Lung microvascular endothelial cell (primary cell): ENCODE results near the gene OTUD1. TPM values are rescaled to one million over a fixed set of nuclear protein-coding genes. Genes with fewer than 3 reads are reported as not detected.

Experiments
- DNase-seq, 2 donors: peaks; one replicate each; pipeline versions ENCODE4 v3.0.0 to v3.0.0-alpha.2; 2010; ENCODE audit warnings: low read depth in 2 of 2
- total RNA-seq: library from RNA; depleted of rRNA; stranded (reverse); fragments of >200 nt; gene quantifications from 2 replicates; pipeline ENCODE4 v1.2.1, GENCODE V29; 2014

Gene OTUD1
- total RNA-seq, 1 donor from 2014 or later, result 12.5 TPM

GRCh38 chr10:23421397-23421796, 17.5 kb upstream of the OTUD1 start:
- no peak for DNase-seq

DNA sequence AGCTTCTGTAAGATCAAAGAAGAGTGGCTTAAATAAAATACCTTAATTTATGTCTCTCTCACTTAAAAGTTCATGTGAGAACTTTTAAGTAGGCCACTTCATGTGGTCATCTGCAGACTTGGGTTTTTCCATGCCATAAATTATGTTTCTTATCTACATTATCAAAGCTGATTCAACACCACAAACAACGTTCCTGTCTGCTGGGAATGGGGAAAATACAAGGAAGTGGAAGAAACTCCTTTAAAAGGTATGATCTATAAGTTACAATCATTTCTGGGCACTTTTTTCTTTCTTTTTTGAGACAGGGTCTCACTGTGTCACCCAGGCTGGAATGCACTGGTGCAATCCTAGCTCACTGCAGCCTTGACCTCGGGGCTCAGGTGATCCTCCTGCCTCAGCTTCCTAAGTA, 16.9 kb upstream of the OTUD1 start:
- DNase-seq, result no peak

GRCh38 chr10:23432166-23432565, 6.7 kb upstream of the OTUD1 start:
- no peak for DNase-seq

GRCh38 chr10:23432639-23433038, 6.2 kb upstream of the OTUD1 start:
- no peak for DNase-seq

DNA sequence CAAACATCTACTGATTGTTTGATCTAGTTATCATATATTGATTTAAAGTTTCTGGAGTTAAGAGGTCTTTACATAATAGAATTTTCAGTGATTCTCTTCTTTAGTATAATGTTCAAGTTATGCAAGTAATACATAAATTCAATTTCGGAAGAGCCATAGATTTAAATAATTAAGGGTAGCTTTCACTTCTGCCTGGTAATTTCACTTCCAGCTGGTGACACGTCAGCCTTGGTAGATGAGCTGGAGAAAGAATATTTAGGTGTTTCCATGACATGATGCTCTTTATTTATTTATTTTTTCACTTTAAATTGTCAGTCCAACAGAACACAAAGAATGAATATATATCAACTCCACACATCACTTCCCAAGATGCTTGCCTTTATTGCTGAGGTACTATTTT, 5.2 kb upstream of the OTUD1 start:
- no peak for DNase-seq

GRCh38 chr10:23435378-23435777, 3.5 kb upstream of the OTUD1 start:
- no peak for DNase-seq

GRCh38 chr10:23436983-23437382, 1.9 kb upstream of the OTUD1 start:
- no peak for DNase-seq

DNA sequence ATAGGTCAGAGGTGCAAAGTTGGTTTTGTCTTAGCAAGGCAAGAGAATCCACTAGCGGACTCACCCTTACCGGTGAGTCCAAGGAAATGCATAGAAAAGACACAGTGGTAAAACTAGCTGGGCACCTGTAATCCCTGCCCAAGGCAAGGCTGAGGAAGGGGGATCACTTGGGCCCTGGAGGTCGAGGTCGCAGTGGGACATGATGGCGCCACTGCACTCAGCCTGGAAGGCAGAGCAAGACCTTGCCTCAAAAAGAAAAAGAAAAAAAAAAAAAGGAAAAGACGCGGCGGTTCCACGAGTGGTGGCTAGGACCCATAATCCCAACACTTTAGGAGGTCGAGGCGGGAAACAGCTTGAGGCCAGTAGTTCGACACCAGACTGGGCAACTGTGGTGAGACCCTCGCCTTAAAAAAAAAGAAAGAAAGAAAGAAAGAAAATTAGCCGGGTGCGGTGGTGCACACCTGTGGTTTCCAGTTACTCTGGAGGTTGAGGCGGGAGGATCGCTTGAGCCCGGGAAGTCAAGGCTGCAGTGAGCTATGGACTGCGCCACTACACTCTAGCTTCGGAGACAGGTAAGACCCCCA, 820 bp upstream of the OTUD1 start:
- no peak for DNase-seq

DNA sequence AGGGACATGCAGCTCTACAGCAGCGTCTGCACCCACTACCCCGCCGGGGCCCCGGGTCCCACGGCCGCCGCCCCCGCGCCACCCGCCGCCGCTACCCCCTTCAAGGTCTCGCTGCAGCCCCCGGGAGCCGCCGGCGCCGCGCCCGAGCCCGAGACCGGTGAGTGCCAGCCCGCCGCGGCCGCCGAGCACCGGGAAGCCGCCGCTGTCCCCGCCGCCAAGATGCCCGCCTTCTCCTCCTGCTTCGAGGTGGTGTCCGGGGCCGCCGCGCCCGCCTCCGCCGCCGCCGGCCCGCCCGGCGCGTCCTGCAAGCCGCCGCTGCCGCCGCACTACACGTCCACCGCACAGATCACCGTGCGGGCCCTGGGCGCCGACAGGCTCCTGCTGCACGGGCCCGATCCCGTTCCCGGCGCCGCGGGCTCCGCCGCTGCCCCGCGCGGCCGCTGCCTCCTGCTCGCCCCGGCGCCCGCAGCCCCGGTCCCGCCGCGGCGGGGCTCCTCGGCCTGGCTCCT, 631 bp downstream of the OTUD1 start:
- peak; percentile 30 to 44 for DNase-seq

DNA sequence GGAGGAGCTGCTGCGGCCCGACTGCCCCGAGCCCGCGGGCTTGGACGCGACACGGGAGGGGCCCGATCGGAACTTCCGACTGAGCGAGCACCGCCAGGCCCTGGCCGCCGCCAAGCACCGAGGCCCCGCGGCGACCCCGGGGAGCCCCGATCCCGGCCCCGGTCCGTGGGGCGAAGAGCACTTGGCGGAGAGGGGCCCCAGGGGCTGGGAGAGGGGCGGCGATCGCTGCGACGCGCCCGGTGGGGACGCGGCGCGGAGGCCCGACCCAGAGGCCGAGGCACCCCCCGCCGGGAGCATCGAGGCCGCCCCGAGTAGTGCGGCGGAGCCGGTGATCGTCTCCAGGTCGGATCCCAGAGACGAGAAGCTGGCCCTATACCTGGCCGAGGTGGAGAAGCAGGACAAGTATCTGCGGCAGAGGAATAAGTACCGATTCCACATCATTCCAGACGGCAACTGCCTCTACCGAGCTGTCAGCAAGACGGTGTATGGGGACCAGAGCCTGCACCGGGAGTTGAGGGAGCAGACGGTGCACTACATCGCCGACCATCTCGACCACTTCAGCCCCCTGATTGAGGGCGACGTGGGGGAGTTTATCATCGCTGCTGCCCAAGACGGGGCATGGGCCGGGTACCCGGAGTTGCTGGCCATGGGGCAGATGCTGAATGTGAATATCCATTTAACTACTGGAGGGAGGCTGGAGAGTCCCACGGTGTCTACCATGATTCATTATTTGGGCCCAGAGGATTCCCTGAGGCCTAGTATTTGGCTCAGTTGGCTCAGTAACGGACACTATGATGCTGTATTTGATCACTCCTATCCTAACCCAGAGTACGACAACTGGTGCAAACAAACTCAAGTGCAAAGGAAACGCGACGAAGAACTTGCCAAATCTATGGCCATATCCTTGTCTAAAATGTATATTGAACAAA, 1.4 kb downstream of the OTUD1 start:
- peak; percentile 27 to 33 for DNase-seq

DNA sequence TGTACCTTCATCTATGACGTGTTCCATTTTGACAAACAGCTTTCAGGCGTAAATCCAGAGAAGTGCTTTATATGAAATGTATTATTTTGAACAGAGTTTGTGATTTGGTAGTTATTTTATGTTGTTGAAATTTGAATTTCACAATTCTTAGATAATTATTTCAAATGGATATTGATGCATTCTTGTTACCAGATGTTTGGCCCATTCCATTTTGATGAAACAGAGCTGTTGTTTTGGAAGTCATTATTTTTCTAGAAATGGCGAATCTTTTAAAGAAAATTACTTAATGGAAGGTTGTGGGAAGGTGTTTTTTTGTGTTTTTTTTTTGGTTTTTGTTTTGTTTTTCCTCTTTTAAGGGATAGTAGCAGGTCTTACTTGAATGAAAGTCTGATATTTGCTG, 2.4 kb downstream of the OTUD1 start:
- no peak for DNase-seq

- DNase-seq, result no peak
Observed at GRCh38 chr10:23442936-23443335, 4.1 kb downstream of the OTUD1 start.

DNA sequence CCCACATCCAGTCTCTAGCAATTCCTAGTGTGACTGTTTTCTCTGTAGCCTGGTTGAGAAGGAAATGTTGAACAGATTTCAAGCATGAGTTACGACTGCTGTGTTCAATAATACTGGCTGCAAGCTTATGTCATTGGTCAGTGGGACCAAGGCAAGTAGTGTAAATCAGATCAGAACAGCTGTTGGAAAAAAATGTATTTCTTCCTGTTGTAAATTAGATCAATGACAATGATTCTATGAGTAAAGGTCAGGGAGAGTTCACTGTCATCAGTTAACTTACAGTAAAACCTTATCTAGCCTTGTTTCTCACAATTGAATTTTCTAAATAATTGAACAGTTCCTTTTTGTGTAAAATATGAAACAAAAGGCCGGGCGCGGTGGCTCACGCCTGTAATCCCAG, 6.7 kb downstream of the OTUD1 start:
- peak; percentile 5 to 78 for DNase-seq

- DNase-seq, result no peak
Observed at GRCh38 chr10:23448323-23448722, 9.4 kb downstream of the OTUD1 start.

DNA sequence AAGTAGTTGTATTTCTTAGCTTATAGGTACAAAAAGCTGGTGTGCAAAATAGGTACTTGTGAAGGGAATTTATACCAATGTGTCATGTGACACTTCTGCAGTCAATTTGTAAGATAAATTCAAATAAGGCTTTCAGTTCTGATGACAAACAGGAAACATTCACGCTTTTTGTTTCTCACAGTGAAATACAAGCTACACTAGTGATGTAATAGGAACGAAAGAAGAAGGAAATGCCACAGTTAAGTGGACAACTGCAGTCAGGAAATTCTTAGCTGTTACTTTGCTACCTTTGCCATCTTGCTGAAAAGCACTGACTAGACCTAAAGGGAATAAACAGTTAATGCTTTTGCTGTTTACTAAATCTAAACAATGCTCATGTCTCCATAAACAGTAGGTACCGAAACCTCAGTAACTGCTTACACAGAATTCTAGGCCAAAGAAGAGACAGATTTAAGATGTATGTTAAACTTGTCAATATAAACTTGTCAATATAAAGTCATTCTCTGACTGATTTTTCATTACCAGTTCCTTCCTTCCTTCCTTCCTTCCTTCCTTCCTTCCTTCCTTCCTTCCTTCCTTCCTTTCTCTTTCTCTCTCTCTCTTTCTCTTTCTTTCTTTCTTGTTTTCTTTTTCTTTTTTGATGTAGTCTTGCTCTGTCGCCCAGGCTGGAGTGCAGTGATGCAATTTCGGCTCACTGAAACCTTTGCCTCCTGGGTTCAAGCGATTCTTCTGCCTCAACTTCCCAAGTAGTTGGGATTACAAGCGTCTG, 10.1 kb downstream of the OTUD1 start:
- peak; percentile 55 to 65 for DNase-seq

DNA sequence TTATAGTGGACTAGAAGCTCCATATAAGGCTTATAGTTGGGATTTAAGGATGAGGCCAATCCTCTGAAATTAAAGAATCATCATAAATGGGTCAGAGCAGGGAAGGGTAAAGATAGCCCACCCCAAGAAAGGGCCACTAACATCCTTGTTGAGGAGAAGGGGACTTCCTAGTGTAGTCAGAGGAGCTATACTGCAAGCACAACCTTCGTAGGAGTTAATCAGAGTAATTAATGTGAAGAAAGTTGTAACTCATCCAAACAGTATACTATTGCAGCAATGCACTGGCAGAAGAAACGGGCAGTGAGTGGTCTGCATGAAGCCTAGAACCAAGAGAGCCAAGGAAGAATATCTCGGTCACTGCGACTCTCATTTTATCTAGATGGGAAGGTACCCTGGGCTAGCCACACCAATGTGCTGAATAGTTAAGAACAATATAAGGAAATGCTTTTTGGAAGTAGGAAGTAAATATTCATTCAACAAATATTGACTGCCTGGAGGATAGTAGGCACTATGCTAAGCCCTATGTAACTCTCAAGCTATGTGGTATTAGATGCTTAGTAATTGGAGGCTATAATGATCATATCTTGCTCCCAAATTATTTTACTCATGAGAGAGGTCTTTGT, 13.3 kb downstream of the OTUD1 start:
- no peak for DNase-seq

DNA sequence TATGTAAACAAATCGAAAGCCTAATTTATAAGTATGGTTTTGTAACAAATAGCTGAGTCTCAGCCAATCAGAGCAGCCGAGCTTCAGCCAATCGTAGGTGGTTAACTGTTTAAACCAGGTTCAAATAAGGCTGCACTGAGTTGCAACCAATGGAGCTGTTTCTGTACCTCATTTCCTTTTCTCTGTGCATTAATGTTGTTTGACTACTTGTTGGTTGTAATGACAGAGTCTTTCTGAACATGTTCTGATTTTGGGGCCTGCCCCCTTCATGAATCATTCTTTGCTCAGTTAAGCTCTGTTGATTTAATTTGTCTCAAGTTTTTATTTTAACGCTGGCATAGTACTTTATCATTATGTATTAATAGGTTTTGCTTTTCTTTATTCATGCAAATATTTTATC, 14.6 kb downstream of the OTUD1 start:
- no peak for DNase-seq

- no peak for DNase-seq
Observed at GRCh38 chr10:23457632-23458417, 18.9 kb downstream of the OTUD1 start.

- no peak for DNase-seq
Observed at GRCh38 chr10:23459308-23459939, 20.5 kb downstream of the OTUD1 start.

DNA sequence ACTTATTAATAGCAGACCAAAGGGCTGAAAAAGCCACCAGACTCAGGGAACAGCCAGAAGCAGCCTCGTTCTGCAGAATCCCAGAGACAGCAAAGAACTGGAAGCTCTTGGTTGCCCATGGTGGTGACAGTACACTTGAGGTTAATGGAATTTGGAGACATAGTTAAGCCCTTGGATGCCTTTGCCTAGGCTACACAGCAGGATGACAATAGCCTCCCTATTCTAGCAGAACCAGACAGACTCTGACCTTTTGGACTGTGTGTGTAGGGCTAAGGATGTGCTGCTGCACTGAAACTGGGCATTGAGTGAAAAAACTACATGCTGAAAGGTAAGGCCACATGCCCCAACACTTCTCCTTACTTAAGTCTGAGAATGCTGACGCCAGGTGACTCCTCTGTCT, 22.7 kb downstream of the OTUD1 start:
- DNase-seq, result no peak
